OCI-LY3 (cell line): Measurements from ENCODE around the gene TOM1L2.

Experiments used
- H2AFZ ChIP-seq: fragments of 200-600, 300-600 bp; shearing (Covaris generic); 2 replicates; pipeline ENCODE4 v1.6.0; 2014; ENCODE audit warnings: antibody characterized with exemption, low read depth, low read length
- H3K27ac ChIP-seq: fragments of 200-600, 300-600 bp; sonication (generic); 2 replicates; pipeline ENCODE4 v1.5.1; 2014; ENCODE audit warnings: mild to moderate bottlenecking, low read length, moderate library complexity, mixed read lengths
- H3K27me3 ChIP-seq: fragments of 200-600, 300-600 bp; sonication (generic); 2 replicates; pipeline ENCODE4 v1.6.1; 2014; ENCODE audit warnings: low read depth, low read length, mixed read lengths
- H3K36me3 ChIP-seq: fragments of 200-600, 300-600 bp; sonication (generic); replicated peaks from 2 replicates; pipeline ENCODE3; 2014; ENCODE audit warnings: low read depth, low read length, mixed read lengths
- H3K4me1 ChIP-seq: fragments of 300-600, 200-600 bp; sonication (generic); 2 replicates; pipeline ENCODE4 v1.6.1; 2014; ENCODE audit warnings: low read length, mixed read lengths
- H3K4me2 ChIP-seq: fragments of 200-600, 300-600 bp; sonication (generic); 2 replicates; pipeline ENCODE4 v1.6.1; 2014; ENCODE audit warnings: low read length, mixed read lengths
- H3K4me3 ChIP-seq: fragments of 300-600, 200-600 bp; sonication (generic); 2 replicates; pipeline ENCODE4 v1.5.1; 2014; ENCODE audit warnings: antibody characterized with exemption, mild to moderate bottlenecking, low read length, moderate library complexity
- H3K79me2 ChIP-seq: fragments of 300-600, 200-600 bp; shearing (Covaris generic); 2 replicates; pipeline ENCODE4 v1.6.1; 2014; ENCODE audit warnings: mild to moderate bottlenecking, low read length, mixed read lengths
- H3K9ac ChIP-seq: fragments of 300-600, 200-600 bp; shearing (Covaris generic); 2 replicates; pipeline ENCODE4 v1.6.0; 2014; ENCODE audit warnings: mild to moderate bottlenecking, low read length, moderate library complexity
- H3K9me3 ChIP-seq: fragments of 200-600, 300-600 bp; shearing (Covaris generic); 2 replicates; pipeline ENCODE4 v1.6.1; 2014; ENCODE audit warnings: low read length, mixed read lengths; ENCODE audit not compliant: insufficient read depth
- H4K20me1 ChIP-seq: fragments of 200-600, 300-600 bp; sonication (generic); 2 replicates; pipeline ENCODE4 v1.6.1; 2016; ENCODE audit warnings: low read length, mixed read lengths; ENCODE audit not compliant: insufficient read depth
- EZH2phosphoT487 ChIP-seq: fragments of 200-600 bp; shearing (Covaris generic); IDR thresholded peaks from 2 replicates; pipeline ENCODE4 v1.6.1; 2018; ENCODE audit warnings: antibody characterized with exemption, mixed run types, low read depth
- TF ChIP-seq, protein P1 (sequence below): fragments of 200-600, 300-600 bp; sonication (generic); IDR thresholded peaks from 2 replicates; pipeline ENCODE4 v1.5.1; 2014; ENCODE audit warnings: antibody characterized with exemption, low read length, low read depth

Gene TOM1L2

GRCh38 chr17:17924857-17925250, 47.3 kb downstream of the TOM1L2 start:
- H3K79me2 ChIP-seq, result no peaks in the 10 kb centered on the region
- no peak for TF ChIP-seq EZH2phosphoT487
- TF ChIP-seq, protein P1, sequence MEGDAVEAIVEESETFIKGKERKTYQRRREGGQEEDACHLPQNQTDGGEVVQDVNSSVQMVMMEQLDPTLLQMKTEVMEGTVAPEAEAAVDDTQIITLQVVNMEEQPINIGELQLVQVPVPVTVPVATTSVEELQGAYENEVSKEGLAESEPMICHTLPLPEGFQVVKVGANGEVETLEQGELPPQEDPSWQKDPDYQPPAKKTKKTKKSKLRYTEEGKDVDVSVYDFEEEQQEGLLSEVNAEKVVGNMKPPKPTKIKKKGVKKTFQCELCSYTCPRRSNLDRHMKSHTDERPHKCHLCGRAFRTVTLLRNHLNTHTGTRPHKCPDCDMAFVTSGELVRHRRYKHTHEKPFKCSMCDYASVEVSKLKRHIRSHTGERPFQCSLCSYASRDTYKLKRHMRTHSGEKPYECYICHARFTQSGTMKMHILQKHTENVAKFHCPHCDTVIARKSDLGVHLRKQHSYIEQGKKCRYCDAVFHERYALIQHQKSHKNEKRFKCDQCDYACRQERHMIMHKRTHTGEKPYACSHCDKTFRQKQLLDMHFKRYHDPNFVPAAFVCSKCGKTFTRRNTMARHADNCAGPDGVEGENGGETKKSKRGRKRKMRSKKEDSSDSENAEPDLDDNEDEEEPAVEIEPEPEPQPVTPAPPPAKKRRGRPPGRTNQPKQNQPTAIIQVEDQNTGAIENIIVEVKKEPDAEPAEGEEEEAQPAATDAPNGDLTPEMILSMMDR, result no peak
- no peak overlapping the region for H3K4me3 ChIP-seq
- H3K27me3 ChIP-seq, result no peaks in the 10 kb centered on the region
- no peak overlapping the region for H3K27ac ChIP-seq
- no peak overlapping the region for H2AFZ ChIP-seq
- H3K36me3 ChIP-seq, result no peaks in the 10 kb centered on the region
- H3K9me3 ChIP-seq, result no peaks in the 10 kb centered on the region
- H3K4me1 ChIP-seq, result peaks cover 4% of the 10 kb centered on the region; the same call in 1 of the 2 replicates
- H4K20me1 ChIP-seq, result no peaks in the 10 kb centered on the region
- no peak overlapping the region for H3K9ac ChIP-seq
- H3K4me2 ChIP-seq, result no peak overlapping the region

GRCh38 chr17:17924131-17924856, 47.9 kb downstream of the TOM1L2 start:
- TF ChIP-seq, protein P1, result no peak
- no peak for TF ChIP-seq EZH2phosphoT487
- Histone ChIP-seq H3K27ac (no peak overlapping the region), H2AFZ (no peak overlapping the region), H3K36me3 (no peaks in the 10 kb centered on the region), H3K4me1 (peaks cover 4% of the 10 kb centered on the region; the same call in 1 of the 2 replicates), H4K20me1 (no peaks in the 10 kb centered on the region), H3K9ac (no peak overlapping the region), H3K4me3 (no peak overlapping the region), H3K9me3 (no peaks in the 10 kb centered on the region), H3K4me2 (no peak overlapping the region), H3K27me3 (no peaks in the 10 kb centered on the region), H3K79me2 (no peaks in the 10 kb centered on the region)

DNA sequence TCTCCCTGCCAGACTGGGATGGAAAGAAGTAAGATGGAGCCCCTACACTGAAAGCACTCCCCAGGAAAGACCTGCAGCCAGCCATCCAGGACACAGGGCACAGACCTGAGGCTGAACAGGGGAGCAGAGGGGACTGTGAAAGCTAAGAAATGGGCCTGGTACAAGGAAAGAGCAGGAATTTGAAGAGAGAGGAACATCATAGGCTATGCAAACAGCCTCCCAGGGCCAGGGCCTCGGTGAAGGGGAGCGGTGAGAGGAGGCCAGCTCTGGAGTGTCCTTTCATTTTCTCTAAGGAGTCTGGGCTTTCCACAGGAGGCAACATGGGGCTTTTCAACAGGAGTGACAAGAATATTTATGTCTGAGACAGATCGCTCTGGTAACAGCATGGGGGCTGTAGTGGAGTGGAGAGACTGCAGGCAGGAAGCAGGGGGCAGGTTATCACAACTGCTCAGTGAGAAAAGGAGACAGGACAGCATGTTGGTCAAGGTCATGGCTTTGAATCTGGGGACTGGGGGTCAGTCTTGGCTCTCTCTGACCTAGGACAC, 50.1 kb downstream of the TOM1L2 start:
- H3K4me2 ChIP-seq, result no peak overlapping the region
- no peak overlapping the region for H3K27ac ChIP-seq
- no peaks in the 10 kb centered on the region for H4K20me1 ChIP-seq
- no peak overlapping the region for H2AFZ ChIP-seq
- H3K4me3 ChIP-seq, result no peak overlapping the region
- peaks cover 4% of the 10 kb centered on the region; the same call in 1 of the 2 replicates for H3K4me1 ChIP-seq
- H3K27me3 ChIP-seq, result no peaks in the 10 kb centered on the region
- no peaks in the 10 kb centered on the region for H3K79me2 ChIP-seq
- TF ChIP-seq, protein P1, result no peak
- no peak for TF ChIP-seq EZH2phosphoT487
- no peak overlapping the region for H3K9ac ChIP-seq
- H3K9me3 ChIP-seq, result no peaks in the 10 kb centered on the region
- no peaks in the 10 kb centered on the region for H3K36me3 ChIP-seq

GRCh38 chr17:17921192-17922069, 50.8 kb downstream of the TOM1L2 start:
- Histone ChIP-seq H3K27me3 (no peaks in the 10 kb centered on the region), H4K20me1 (no peaks in the 10 kb centered on the region), H3K9ac (no peak overlapping the region), H3K4me2 (no peak overlapping the region), H2AFZ (no peak overlapping the region), H3K4me3 (no peak overlapping the region), H3K79me2 (no peaks in the 10 kb centered on the region), H3K9me3 (no peaks in the 10 kb centered on the region), H3K36me3 (no peaks in the 10 kb centered on the region), H3K4me1 (peaks cover 4% of the 10 kb centered on the region; the same call in 1 of the 2 replicates), H3K27ac (no peak overlapping the region)
- TF ChIP-seq, protein P1, result no peak
- no peak for TF ChIP-seq EZH2phosphoT487
